ENCODE measurements around the gene ORC5. TPM values are rescaled to one million over a fixed set of nuclear protein-coding genes. Genes with fewer than 3 reads are reported as not detected.
A peak's percentile ranks its signal among the peaks of the same experiment; 100 is the strongest.
"Not testable (repeated sequence)": the region's sequence is repeated elsewhere in the genome, so short reads cannot be mapped to it uniquely, and the experiment has no call there.

Gene ORC5
- total and polyA plus RNA-seq, 2 donors from 2014 or later = 13.2 to 18.4 TPM

GRCh38 chr7:104196161-104196560 lies 11.7 kb downstream of the ORC5 start:
- TF ChIP-seq, protein P1, sequence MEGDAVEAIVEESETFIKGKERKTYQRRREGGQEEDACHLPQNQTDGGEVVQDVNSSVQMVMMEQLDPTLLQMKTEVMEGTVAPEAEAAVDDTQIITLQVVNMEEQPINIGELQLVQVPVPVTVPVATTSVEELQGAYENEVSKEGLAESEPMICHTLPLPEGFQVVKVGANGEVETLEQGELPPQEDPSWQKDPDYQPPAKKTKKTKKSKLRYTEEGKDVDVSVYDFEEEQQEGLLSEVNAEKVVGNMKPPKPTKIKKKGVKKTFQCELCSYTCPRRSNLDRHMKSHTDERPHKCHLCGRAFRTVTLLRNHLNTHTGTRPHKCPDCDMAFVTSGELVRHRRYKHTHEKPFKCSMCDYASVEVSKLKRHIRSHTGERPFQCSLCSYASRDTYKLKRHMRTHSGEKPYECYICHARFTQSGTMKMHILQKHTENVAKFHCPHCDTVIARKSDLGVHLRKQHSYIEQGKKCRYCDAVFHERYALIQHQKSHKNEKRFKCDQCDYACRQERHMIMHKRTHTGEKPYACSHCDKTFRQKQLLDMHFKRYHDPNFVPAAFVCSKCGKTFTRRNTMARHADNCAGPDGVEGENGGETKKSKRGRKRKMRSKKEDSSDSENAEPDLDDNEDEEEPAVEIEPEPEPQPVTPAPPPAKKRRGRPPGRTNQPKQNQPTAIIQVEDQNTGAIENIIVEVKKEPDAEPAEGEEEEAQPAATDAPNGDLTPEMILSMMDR (IDR thresholded peaks at IDR 0.05; ENCODE audit: borderline replicate concordance, extremely low read depth, insufficient read depth) = no peak
- H3K27me3 ChIP-seq (ENCODE audit: control insufficient read depth, insufficient read depth, low read length) = no peaks in the 10 kb centered on the region
- no peak overlapping the region for H3K4me3 ChIP-seq (ENCODE audit: low read length in 3 of 3)
- no peak overlapping the region for H3K27ac ChIP-seq (ENCODE audit: low read depth in 2 of 2, low read length in 2 of 2)
- DNase-seq (no peak), FAIRE-seq (no peak)
- no peaks in the 10 kb centered on the region for H3K9me3 ChIP-seq (ENCODE audit: control insufficient read depth in 2 of 3, insufficient read depth in 1 of 3, low read length in 3 of 3)
- no peaks in the 10 kb centered on the region for H3K4me1 ChIP-seq (ENCODE audit: control insufficient read depth in 2 of 3, insufficient read depth in 2 of 3, low read depth in 1 of 3, low read length in 3 of 3)
- H3K9ac ChIP-seq (ENCODE audit: low read length in 3 of 3) = no peak overlapping the region
- intact Hi-C loops (cut with DNase I) = no loop called here
- peaks cover 10 to 32% (median 18%) of the 10 kb centered on the region in 3 donors for H3K36me3 ChIP-seq (ENCODE audit: control insufficient read depth in 2 of 3, insufficient read depth in 3 of 3, low read length in 3 of 3)

DNA sequence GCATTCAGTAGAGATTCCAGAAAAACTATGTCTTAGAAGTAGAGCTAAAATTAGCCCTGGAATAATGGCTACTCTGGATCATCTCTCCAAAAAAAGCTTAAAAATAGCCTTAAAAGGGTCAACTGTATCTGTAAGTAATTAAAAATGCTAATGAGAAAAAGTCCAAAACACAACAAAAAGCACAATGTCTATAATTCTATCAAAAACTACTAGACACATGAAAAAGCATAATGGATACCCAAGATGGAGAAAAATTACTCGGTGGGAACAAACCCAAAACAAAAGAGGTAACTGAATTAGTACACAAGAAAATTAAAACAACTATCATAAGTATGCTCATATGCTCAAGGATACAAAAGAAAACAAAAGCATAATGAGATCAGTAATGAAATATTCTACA lies 15.4 kb downstream of the ORC5 start:
- FAIRE-seq (no peak), DNase-seq (no peak)
- intact Hi-C loops (cut with DNase I) = no loop called here
- no peaks in the 10 kb centered on the region for H3K4me1 ChIP-seq (ENCODE audit: control insufficient read depth in 2 of 3, insufficient read depth in 2 of 3, low read depth in 1 of 3, low read length in 3 of 3)
- H3K36me3 ChIP-seq (ENCODE audit: control insufficient read depth in 2 of 3, insufficient read depth in 3 of 3, low read length in 3 of 3) = peaks cover 5 to 9% (median 7%) of the 10 kb centered on the region in 3 donors
- H3K27ac ChIP-seq (ENCODE audit: low read depth in 2 of 2, low read length in 2 of 2) = no peak overlapping the region
- H3K9me3 ChIP-seq (ENCODE audit: control insufficient read depth in 2 of 3, insufficient read depth in 1 of 3, low read length in 3 of 3) = no peaks in the 10 kb centered on the region
- TF ChIP-seq, protein P1 (IDR thresholded peaks at IDR 0.05; ENCODE audit: borderline replicate concordance, extremely low read depth, insufficient read depth) = no peak
- no peak overlapping the region for H3K4me3 ChIP-seq (ENCODE audit: low read length in 3 of 3)
- no peaks in the 10 kb centered on the region for H3K27me3 ChIP-seq (ENCODE audit: control insufficient read depth, insufficient read depth, low read length)
- no peak overlapping the region for H3K9ac ChIP-seq (ENCODE audit: low read length in 3 of 3)

- TF ChIP-seq, protein P1 (IDR thresholded peaks at IDR 0.05; ENCODE audit: borderline replicate concordance, extremely low read depth, insufficient read depth) = no peak
- Histone ChIP-seq H3K4me3 (ENCODE audit: low read length in 3 of 3) (no peak overlapping the region), H3K27me3 (ENCODE audit: control insufficient read depth, insufficient read depth, low read length) (no peaks in the 10 kb centered on the region), H3K27ac (ENCODE audit: low read depth in 2 of 2, low read length in 2 of 2) (no peak overlapping the region), H3K4me1 (ENCODE audit: control insufficient read depth in 2 of 3, insufficient read depth in 2 of 3, low read depth in 1 of 3, low read length in 3 of 3) (no peaks in the 10 kb centered on the region), H3K9me3 (ENCODE audit: control insufficient read depth in 2 of 3, insufficient read depth in 1 of 3, low read length in 3 of 3) (no peaks in the 10 kb centered on the region), H3K9ac (ENCODE audit: low read length in 3 of 3) (no peak overlapping the region), H3K36me3 (ENCODE audit: control insufficient read depth in 2 of 3, insufficient read depth in 3 of 3, low read length in 3 of 3) (peaks cover 2 to 23% (median 12%) of the 10 kb centered on the region in 3 donors)
- intact Hi-C loops (cut with DNase I) = no loop called here
- DNase-seq = no peak
- no peak for FAIRE-seq
These were observed 22.5 kb downstream of the ORC5 start for GRCh38 chr7:104185346-104185745.

DNA sequence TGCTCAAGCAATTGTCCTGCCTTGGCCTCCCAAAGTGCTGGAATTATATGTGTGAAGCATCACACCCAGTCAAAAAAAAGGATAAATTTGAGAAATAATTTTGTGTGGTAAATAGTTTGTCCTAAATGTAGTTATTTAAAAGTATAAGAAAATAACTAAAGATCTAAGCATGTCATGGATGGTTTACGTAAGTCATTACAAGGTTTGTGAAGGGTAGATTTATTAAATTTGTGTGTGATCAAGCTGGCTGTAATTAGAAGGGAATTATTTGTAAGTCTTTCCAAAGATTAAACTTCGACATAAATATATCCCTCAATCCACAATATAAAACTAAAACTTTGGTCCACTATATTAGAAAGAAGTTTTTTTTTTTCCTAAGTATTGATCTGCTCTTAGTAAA lies 28.6 kb downstream of the ORC5 start:
- FAIRE-seq = no peak
- intact Hi-C loops (cut with DNase I) = no loop called here
- Histone ChIP-seq H3K27ac (ENCODE audit: low read depth in 2 of 2, low read length in 2 of 2) (no peak overlapping the region), H3K9ac (ENCODE audit: low read length in 3 of 3) (no peak overlapping the region), H3K36me3 (ENCODE audit: control insufficient read depth in 2 of 3, insufficient read depth in 3 of 3, low read length in 3 of 3) (peaks cover 0 to 9% (median 9%) of the 10 kb centered on the region in 3 donors), H3K9me3 (ENCODE audit: control insufficient read depth in 2 of 3, insufficient read depth in 1 of 3, low read length in 3 of 3) (no peaks in the 10 kb centered on the region), H3K4me1 (ENCODE audit: control insufficient read depth in 2 of 3, insufficient read depth in 2 of 3, low read depth in 1 of 3, low read length in 3 of 3) (no peaks in the 10 kb centered on the region), H3K27me3 (ENCODE audit: control insufficient read depth, insufficient read depth, low read length) (no peaks in the 10 kb centered on the region), H3K4me3 (ENCODE audit: low read length in 3 of 3) (no peak overlapping the region)
- DNase-seq = peak in 1 of 5 donors; percentile 9
- TF ChIP-seq, protein P1 (IDR thresholded peaks at IDR 0.05; ENCODE audit: borderline replicate concordance, extremely low read depth, insufficient read depth) = no peak

DNA sequence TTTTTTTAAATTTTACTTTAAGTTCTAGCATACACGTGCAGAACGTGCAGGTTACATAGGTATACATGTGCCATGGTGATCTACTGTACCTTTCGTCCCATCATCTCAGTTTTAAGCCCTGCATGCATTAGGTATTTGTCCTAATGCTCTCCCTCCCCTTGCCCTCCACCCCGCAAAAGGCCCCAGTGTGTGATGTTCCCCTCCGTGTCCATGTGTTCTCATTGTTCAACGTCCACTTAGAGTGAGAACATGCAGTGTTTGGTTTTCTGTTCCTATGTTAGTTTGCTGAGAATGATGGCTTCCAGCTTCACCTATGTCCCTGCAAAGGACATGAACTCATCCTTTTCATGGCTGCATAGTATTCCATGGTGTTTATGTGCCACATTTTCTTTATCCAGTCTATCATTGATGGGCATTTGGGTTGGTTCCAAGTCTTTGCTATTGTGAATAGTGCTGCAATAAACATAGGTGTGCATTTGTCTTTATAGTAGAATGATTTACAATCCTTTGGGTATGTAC lies 30.2 kb downstream of the ORC5 start:
- H3K36me3 ChIP-seq (ENCODE audit: control insufficient read depth in 2 of 3, insufficient read depth in 3 of 3, low read length in 3 of 3); H3K4me1 ChIP-seq (ENCODE audit: control insufficient read depth in 2 of 3, insufficient read depth in 2 of 3, low read depth in 1 of 3, low read length in 3 of 3); DNase-seq; H3K27ac ChIP-seq (ENCODE audit: low read depth in 2 of 2, low read length in 2 of 2); H3K4me3 ChIP-seq (ENCODE audit: low read length in 3 of 3); H3K9me3 ChIP-seq (ENCODE audit: control insufficient read depth in 2 of 3, insufficient read depth in 1 of 3, low read length in 3 of 3); intact Hi-C loops (cut with DNase I); H3K9ac ChIP-seq (ENCODE audit: low read length in 3 of 3); FAIRE-seq; H3K27me3 ChIP-seq (ENCODE audit: control insufficient read depth, insufficient read depth, low read length): not testable (repeated sequence)

All from kidney (tissue), 14 donors.